ENCODE measurements around the gene DOCK2.

DNA sequence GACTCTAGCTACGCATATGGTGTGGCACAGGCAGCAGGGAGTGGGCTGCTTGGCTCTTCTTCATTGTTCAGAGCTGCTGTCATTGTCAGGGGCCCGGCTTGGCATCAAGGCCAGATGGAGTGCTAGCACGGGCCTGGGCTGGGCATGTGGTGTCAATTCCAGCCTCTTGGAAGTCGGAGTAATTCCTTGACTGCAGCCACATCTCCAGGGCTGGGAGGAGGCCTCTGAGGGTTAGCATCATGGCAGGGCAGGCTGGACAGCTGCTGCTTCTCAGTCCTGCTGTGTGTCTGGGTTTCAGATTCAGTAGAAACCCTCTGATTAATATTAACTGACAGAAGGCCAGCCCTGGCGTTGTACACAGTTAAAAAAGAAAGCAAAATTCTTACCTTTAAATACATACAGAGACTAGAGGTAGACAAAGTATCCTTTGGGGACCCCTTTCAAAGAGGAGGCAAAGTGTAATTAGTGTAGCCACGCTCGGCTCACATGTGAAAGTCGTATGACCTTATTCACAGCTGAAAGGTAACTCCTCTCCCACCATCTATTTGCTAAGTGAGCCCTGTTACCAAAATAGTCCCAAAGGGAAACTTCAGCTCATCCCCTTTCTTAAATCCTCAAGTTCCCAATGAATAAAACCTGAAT is 126.4 kb downstream of the DOCK2 start:
- TF ChIP-seq, protein P1, sequence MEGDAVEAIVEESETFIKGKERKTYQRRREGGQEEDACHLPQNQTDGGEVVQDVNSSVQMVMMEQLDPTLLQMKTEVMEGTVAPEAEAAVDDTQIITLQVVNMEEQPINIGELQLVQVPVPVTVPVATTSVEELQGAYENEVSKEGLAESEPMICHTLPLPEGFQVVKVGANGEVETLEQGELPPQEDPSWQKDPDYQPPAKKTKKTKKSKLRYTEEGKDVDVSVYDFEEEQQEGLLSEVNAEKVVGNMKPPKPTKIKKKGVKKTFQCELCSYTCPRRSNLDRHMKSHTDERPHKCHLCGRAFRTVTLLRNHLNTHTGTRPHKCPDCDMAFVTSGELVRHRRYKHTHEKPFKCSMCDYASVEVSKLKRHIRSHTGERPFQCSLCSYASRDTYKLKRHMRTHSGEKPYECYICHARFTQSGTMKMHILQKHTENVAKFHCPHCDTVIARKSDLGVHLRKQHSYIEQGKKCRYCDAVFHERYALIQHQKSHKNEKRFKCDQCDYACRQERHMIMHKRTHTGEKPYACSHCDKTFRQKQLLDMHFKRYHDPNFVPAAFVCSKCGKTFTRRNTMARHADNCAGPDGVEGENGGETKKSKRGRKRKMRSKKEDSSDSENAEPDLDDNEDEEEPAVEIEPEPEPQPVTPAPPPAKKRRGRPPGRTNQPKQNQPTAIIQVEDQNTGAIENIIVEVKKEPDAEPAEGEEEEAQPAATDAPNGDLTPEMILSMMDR (IDR thresholded peaks at IDR 0.05; ENCODE audit: control extremely low read depth in 1 of 3, insufficient read depth in 1 of 3, low read depth in 1 of 3, low read length in 3 of 3) = no peak
- TF ChIP-seq EZH2 (IDR thresholded peaks at IDR 0.05; ENCODE audit: low read depth, low read length, severe bottlenecking) (no peak), ZNF274 (IDR thresholded peaks at IDR 0.05; ENCODE audit: borderline replicate concordance, extremely low read depth, low read length) (no peak), BACH1 (IDR thresholded peaks at IDR 0.05; ENCODE audit: low read length) (no peak), FOSL1 (IDR thresholded peaks at IDR 0.05; ENCODE audit: insufficient read depth, low read depth, low read length) (no peak), TAF1 (IDR thresholded peaks at IDR 0.05; ENCODE audit: low read depth, low read length) (no peak), CEBPB (IDR thresholded peaks at IDR 0.05; ENCODE audit: low read depth, low read length) (no peak), CHD1 (IDR thresholded peaks at IDR 0.05; ENCODE audit: low read depth, low read length) (no peak), EP300 (IDR thresholded peaks at IDR 0.05; ENCODE audit: borderline replicate concordance in 1 of 2, low read depth in 2 of 2, low read length in 2 of 2) (no peak), CHD2 (IDR thresholded peaks at IDR 0.05; ENCODE audit: low read length) (no peak), CBX5 (IDR thresholded peaks at IDR 0.05; ENCODE audit: low read depth, low read length) (no peak), SP1 (IDR thresholded peaks at IDR 0.05; ENCODE audit: low read depth, low read length) (no peak), RNF2 (IDR thresholded peaks at IDR 0.05; ENCODE audit: borderline replicate concordance, low read depth, low read length, missing control alignments, poor library complexity, severe bottlenecking) (no peak)
- TF ChIP-seq, protein P2, sequence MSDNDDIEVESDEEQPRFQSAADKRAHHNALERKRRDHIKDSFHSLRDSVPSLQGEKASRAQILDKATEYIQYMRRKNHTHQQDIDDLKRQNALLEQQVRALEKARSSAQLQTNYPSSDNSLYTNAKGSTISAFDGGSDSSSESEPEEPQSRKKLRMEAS (IDR thresholded peaks at IDR 0.05) = no peak
